Fibroblast of lung (primary cell): ENCODE data around the gene ADNP. TPM values are rescaled to one million over a fixed set of nuclear protein-coding genes. Genes with fewer than 3 reads are reported as not detected.

Source experiments
- DNase-seq, 2 donors: peaks; one replicate each; pipeline versions ENCODE4 v3.0.0 to v3.0.0-alpha.2; 2010; ENCODE audit warnings: low read depth in 2 of 2
- H2AFZ ChIP-seq: 2 replicates; pipeline ENCODE4 v1.5.1; 2012; ENCODE audit warnings: low read length, control low read depth, inconsistent platforms
- H3K27ac ChIP-seq: 2 replicates; pipeline ENCODE4 v1.5.1; 2011; ENCODE audit warnings: low read length, control low read depth; ENCODE audit not compliant: insufficient read depth
- H3K27me3 ChIP-seq: 2 replicates; pipeline ENCODE4 v1.5.1; 2011; ENCODE audit warnings: mild to moderate bottlenecking, low read length; ENCODE audit not compliant: control insufficient read depth, insufficient read depth
- H3K36me3 ChIP-seq: 2 replicates; pipeline ENCODE4 v1.5.1; 2011; ENCODE audit warnings: low read length; ENCODE audit not compliant: control insufficient read depth, insufficient read depth
- H3K4me1 ChIP-seq: 2 replicates; pipeline ENCODE4 v1.5.1; 2011; ENCODE audit warnings: low read length; ENCODE audit not compliant: control insufficient read depth, insufficient read depth; ENCODE audit errors: extremely low read depth
- H3K4me2 ChIP-seq: 2 replicates; pipeline ENCODE4 v1.5.1; 2011; ENCODE audit warnings: low read length, control low read depth; ENCODE audit not compliant: insufficient read depth; ENCODE audit errors: extremely low read depth
- H3K4me3 ChIP-seq, 4 experiments: fragments of 200-600 bp in 1 of 4; sonication (generic) in 1 of 4; replicated peaks in 1 of 4; 2 replicates each; pipeline ENCODE4 v1.5.1; 2011 to 2016; ENCODE audit warnings: low read length in 4 of 4, low read depth in 3 of 4, mild to moderate bottlenecking in 3 of 4, control low read depth in 2 of 4, inconsistent platforms in 1 of 4, mixed read lengths in 1 of 4; ENCODE audit not compliant: insufficient read depth in 1 of 4; ENCODE audit errors: control extremely low read depth in 1 of 4
- H3K79me2 ChIP-seq: 2 replicates; pipeline ENCODE4 v1.5.1; 2012; ENCODE audit warnings: mild to moderate bottlenecking, low read length, inconsistent platforms; ENCODE audit not compliant: control insufficient read depth, insufficient read depth
- H3K9ac ChIP-seq: 2 replicates; pipeline ENCODE4 v1.5.1; 2011; ENCODE audit warnings: mild to moderate bottlenecking, low read length, control low read depth; ENCODE audit not compliant: insufficient read depth
- H3K9me3 ChIP-seq: 2 replicates; pipeline ENCODE4 v1.5.1; 2012; ENCODE audit warnings: low read depth, low read length; ENCODE audit not compliant: control insufficient read depth, insufficient read depth
- H4K20me1 ChIP-seq: 2 replicates; pipeline ENCODE4 v1.5.1; 2011; ENCODE audit warnings: low read length; ENCODE audit not compliant: control insufficient read depth, insufficient read depth; ENCODE audit errors: extremely low read depth
- CTCF ChIP-seq, 2 donors: IDR thresholded peaks in 1 of 2; conservative IDR thresholded peaks in 1 of 2; 1 replicate in 1 of 2; 2 replicates in 1 of 2; pipeline ENCODE4 v1.5.1; 2011 to 2012; ENCODE audit warnings: low read length in 2 of 2, control low read depth in 1 of 2, inconsistent platforms in 1 of 2, low read depth in 1 of 2, mild to moderate bottlenecking in 1 of 2
- EZH2 ChIP-seq: IDR thresholded peaks from 2 replicates; pipeline ENCODE4 v1.5.1; 2012; ENCODE audit warnings: low read length, control low read depth, mild to moderate bottlenecking; ENCODE audit errors: missing control alignments
- polyA plus RNA-seq, 2 donors: library from polyadenylated mRNA; depleted of rRNA in 1 of 2; stranded (reverse) in 1 of 2; unstranded in 1 of 2; fragments of >200 nt; gene quantifications; 2 replicates each; pipeline ENCODE4 v1.2.1, GENCODE V29; 2011 to 2012; ENCODE audit warnings: missing spikeins in 1 of 2
- total RNA-seq: library from RNA; depleted of rRNA; stranded (reverse); fragments of >200 nt; gene quantifications from 2 replicates; pipeline ENCODE4 v1.2.1, GENCODE V29; 2014

Gene ADNP
- total and polyA plus RNA-seq, 2 donors (not counting 1 experiment from before 2014, with no cell fraction given): 25.7 to 40.0 TPM

- Histone ChIP-seq H4K20me1 (no peaks in the 10 kb centered on the region), H3K27ac (no peak overlapping the region), H3K27me3 (no peaks in the 10 kb centered on the region), H3K79me2 (no peaks in the 10 kb centered on the region), H3K4me3 (no peak overlapping the region), H2AFZ (no peak overlapping the region), H3K36me3 (no peaks in the 10 kb centered on the region), H3K4me1 (no peaks in the 10 kb centered on the region), H3K9ac (no peak overlapping the region), H3K9me3 (no peaks in the 10 kb centered on the region), H3K4me2 (no peak overlapping the region)
- no peak for DNase-seq
- TF ChIP-seq EZH2: no peak
- no peak for TF ChIP-seq CTCF (conservative IDR thresholded peaks at IDR 0.05 in 1 of 2, IDR thresholded peaks at IDR 0.05 in 1 of 2; ENCODE audit: low read depth in 1 of 2, low read length in 2 of 2)
Measured at GRCh38 chr20:50866036-50866685, 65.1 kb downstream of the ADNP start.

- Histone ChIP-seq H3K9ac (no peak overlapping the region), H3K27me3 (no peaks in the 10 kb centered on the region), H3K9me3 (no peaks in the 10 kb centered on the region), H3K4me1 (no peaks in the 10 kb centered on the region), H4K20me1 (no peaks in the 10 kb centered on the region), H3K4me2 (no peak overlapping the region), H3K36me3 (no peaks in the 10 kb centered on the region), H3K79me2 (no peaks in the 10 kb centered on the region), H3K27ac (no peak overlapping the region), H2AFZ (no peak overlapping the region), H3K4me3 (no peak overlapping the region)
- DNase-seq: no peak
- TF ChIP-seq CTCF (conservative IDR thresholded peaks at IDR 0.05 in 1 of 2, IDR thresholded peaks at IDR 0.05 in 1 of 2; ENCODE audit: low read depth in 1 of 2, low read length in 2 of 2): no peak
Measured at GRCh38 chr20:50865591-50865990, 65.6 kb downstream of the ADNP start.

GRCh38 chr20:50865114-50865513 lies 66.1 kb downstream of the ADNP start:
- Histone ChIP-seq H3K4me1 (no peaks in the 10 kb centered on the region), H3K27me3 (no peaks in the 10 kb centered on the region), H4K20me1 (no peaks in the 10 kb centered on the region), H3K9ac (no peak overlapping the region), H3K4me2 (no peak overlapping the region), H3K27ac (no peak overlapping the region), H2AFZ (no peak overlapping the region), H3K79me2 (no peaks in the 10 kb centered on the region), H3K4me3 (no peak overlapping the region), H3K36me3 (no peaks in the 10 kb centered on the region), H3K9me3 (no peaks in the 10 kb centered on the region)
- TF ChIP-seq EZH2 (no peak), CTCF (conservative IDR thresholded peaks at IDR 0.05 in 1 of 2, IDR thresholded peaks at IDR 0.05 in 1 of 2; ENCODE audit: low read depth in 1 of 2, low read length in 2 of 2) (no peak)
- DNase-seq: no peak
